GM23248 (cell line): ENCODE measurements around the gene SH3YL1.

ENCODE experiments used
- EZH2 ChIP-seq: fragments of 200-600 bp; sonication (generic); IDR thresholded peaks from 2 replicates; pipeline ENCODE4 v1.6.1; 2018; ENCODE audit warnings: antibody characterized with exemption, mild to moderate bottlenecking; ENCODE audit not compliant: insufficient read depth, poor library complexity, severe bottlenecking
- EZH2phosphoT487 ChIP-seq: fragments of 200-600 bp; sonication (generic); IDR thresholded peaks from 2 replicates; pipeline ENCODE4 v1.6.1; 2018; ENCODE audit warnings: antibody characterized with exemption, moderate library complexity, mild to moderate bottlenecking, low read depth; ENCODE audit not compliant: insufficient read depth

- TF ChIP-seq EZH2 (no peak), EZH2phosphoT487 (no peak)
Measured at GRCh38 chr2:280650-281110, 16.8 kb upstream of the SH3YL1 start.
